HG03175 (cell line): ENCODE measurements around the gene SYTL5.

Source experiments
- ATAC-seq: cut with Tn5 transposase; IDR thresholded peaks from one replicate; pipeline ENCODE4 v1.9.1; 2021; ENCODE audit warnings: mild to moderate bottlenecking, moderate library complexity; ENCODE audit not compliant: unreplicated experiment

SYTL5 gene

DNA sequence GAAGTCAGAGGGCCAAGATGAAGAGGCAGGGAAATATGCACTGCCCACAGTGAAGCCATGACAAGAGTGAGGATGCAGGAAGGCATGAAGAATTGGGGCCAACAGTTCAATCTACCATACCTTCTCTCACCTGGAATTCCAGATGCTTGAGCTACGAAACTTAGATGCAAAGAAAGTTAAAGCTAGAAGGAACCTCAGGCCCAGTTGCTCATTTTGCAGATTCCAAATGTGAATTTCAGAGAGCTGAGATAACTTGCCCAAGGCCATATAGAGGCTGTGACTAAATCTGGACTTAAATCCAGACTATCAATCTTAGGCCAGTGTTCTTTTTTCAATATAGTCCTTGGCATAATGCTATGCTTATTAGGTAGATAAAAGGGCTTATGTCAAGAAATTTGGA lies 121.6 kb downstream of the SYTL5 start:
- no peak for ATAC-seq

GRCh38 chrX:38129366-38129765 lies 123.0 kb downstream of the SYTL5 start:
- no peak for ATAC-seq

DNA sequence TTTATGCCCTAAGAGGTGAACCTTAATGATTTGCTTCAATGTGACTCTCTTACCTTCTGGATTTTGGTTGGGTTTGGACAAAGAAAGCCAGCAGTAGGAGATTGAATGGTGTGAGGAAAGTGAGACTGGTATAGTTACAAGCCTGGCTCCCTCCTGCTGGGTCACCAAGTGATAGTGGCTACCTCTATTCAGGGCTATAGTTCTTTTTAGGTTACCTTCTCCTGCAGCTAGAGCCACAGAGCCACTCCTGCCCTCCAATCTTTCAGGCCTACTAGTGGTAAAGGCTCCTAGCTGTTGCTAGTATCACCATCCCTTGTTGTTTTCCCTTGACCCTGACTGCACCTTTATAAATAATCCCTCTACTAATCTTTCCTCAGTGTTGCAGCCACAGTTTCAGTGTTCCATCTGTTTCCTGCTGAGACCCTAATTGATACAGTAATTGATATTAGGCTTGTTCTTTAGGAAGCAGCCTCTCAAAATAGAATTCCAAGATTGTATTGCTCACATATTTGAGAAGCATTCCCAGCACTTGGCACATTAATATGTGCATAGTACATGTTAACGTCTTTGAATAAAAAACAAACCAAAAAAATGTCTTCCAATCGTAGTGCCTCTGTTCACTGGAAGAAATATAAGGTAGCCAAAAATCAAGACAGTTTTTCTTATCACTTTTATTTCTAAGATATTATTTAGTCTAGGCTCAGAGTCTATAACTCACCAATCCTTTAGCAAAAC lies 132.0 kb downstream of the SYTL5 start:
- no peak for ATAC-seq

- ATAC-seq = no peak
These were observed 132.5 kb downstream of the SYTL5 start for GRCh38 chrX:38138900-38139299.

DNA sequence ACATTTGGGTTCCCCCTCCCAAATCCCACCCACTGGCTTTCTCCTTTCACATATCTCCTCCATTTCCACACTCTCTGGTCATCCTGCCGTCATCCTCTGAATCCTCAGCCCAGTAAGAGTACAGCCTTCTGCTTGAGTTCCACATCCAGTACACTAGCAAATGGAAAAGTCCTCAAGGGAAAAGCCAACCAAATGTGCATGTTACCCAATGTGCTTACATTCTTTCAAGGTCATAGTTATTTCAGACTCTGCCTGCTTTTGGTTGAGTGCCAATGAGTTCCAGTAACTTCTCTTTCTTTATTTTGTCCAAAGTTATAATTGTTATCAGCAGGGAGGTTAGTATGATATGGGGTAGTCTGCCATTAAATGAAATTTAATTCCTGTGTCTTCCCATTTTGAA lies 136.3 kb downstream of the SYTL5 start:
- ATAC-seq = no peak

DNA sequence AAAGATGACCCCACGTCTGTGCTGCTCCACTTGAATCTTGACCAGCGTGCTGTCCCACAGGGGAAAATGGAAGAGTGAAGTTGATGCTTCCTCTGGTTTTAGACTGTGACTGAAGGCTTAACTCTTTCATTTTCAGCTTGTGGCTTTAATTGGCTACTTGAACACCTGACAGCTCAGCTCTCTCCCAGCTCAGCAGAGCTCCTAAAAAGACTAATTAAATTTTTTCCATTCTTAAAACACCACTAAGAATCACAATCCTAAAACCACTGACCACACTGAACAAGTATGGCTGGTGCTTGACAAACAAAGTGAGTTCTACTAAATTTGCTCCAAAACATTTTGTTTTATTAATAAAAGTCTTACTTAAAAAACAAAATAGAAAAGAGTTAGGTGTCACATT lies 142.7 kb downstream of the SYTL5 start:
- no peak for ATAC-seq

DNA sequence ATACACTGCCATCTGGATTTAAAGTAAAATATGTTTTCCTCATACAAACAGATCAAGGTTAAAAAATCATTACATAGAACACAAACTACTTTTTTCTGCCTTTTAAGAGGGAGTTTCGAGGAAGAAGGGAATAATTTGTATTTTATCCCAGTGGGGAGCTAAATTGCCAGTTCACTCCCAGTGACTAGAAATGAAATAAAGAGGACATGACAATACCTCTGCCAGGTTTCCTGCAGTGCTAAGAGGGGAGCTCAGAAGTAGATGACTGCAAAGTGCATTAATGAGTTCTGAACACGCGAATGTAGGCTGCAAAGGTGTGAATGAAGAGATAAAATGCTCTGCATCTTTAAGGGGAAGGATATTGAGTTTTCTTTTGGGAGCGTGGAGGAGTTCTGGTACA lies 144.6 kb downstream of the SYTL5 start:
- no peak for ATAC-seq

GRCh38 chrX:38151441-38151840 lies 145.1 kb downstream of the SYTL5 start:
- no peak for ATAC-seq

DNA sequence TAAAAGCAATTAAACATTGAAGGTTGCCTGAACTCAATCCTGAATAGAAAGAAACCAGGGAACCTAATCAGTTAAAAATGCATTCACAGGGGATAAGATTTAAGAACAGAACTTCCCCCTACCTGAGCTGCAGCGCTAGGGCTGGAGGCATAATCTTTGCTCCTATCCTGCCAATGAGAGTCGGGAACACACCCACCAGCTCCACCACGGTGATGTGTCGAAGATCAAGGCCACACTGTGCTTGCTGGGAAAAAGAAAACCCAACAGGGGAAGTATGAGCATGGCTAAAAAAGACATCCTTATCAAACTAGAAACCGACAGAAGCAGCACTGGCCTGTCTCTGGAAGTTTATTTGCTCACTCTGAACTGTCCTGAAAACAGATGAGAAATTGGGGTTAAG lies 148.0 kb downstream of the SYTL5 start:
- no peak for ATAC-seq

DNA sequence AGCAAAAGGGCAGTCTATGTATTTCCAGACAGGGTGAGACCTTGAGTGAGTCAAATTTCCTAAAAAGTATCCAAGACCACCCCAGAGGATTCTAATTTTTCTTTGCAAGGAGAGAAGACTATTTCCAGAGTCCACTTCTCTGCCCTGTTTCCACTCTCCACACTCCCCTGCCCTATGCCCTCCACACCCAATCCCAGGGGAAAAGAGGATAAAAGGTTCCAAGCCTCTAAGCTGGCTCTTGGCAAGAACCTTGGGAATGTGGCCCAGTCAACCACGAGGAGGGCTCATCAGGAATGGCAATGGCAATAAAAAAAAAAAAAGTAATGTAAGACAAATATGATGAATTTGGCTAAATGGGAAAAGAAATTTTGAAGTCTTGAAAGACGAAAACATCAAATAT lies 148.5 kb downstream of the SYTL5 start:
- ATAC-seq = no peak

DNA sequence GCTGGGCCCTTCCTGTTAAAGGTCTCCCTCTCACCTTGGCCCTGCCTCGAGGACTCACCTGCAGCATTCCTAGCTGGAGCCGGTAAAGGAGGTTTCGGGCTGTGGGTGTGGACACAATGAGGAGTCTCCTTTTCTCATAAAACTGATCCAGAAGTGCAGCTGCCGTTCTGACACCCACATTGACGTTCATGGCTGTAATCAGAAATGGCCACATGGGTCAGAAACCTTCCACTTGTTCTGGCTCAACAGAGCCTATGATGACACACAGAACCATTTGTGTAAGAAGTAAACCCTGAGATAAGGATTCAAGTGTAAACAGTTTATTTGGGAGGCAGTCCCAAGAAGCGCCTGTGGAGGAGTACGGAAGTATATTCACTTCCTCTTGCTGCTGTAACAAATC lies 150.5 kb downstream of the SYTL5 start:
- ATAC-seq = no peak

- ATAC-seq = no peak
These were observed 156.8 kb downstream of the SYTL5 start for GRCh38 chrX:38163193-38163592.

- ATAC-seq = no peak
These were observed 158.7 kb downstream of the SYTL5 start for GRCh38 chrX:38165023-38165422.

GRCh38 chrX:38166478-38167083 lies 160.2 kb downstream of the SYTL5 start:
- ATAC-seq = no peak

DNA sequence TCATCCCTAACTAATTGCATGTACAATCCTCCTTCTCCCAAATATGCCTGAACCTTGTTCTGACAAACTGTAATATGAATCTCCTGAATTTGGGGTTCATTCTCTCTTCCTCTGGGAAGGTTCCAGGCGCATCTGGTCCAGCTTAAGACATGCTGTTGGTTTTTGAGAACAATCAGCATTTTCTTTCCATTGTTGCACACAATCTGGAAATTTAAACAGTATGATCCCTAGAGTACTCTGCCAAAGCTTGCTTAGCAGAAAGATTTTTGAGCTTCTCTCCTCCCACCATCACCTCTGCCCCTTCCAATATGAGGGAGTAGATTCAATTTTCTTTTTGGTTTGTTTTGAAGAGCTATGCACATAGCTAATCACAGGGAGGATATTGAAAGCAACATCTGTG lies 164.2 kb downstream of the SYTL5 start:
- ATAC-seq = no peak

DNA sequence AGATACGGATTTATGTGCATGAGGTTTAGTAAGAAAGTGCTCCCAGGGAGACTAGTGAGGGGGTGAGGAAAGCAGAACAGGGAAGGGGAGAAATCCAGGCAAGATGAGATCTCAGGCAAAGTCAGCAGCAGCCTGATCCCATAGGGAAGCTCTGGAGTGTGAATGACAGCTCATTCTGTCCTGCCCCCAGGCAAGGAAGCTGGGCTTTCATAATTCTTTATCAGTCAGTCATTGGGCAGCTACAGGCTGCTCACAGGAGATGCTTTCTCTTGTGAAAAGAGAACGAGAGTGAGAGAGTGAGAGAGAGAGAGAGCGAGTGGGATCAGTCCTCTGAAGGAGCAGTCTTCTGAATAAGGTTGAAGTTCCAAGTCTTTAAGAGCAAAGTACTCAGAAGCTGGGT lies 166.2 kb downstream of the SYTL5 start:
- no peak for ATAC-seq

- ATAC-seq = no peak
These were observed 168.8 kb downstream of the SYTL5 start for GRCh38 chrX:38175139-38175538.

GRCh38 chrX:38178396-38178795 lies 172.0 kb downstream of the SYTL5 start:
- no peak for ATAC-seq
